Measurements from ENCODE around the gene FUT8.

Gene FUT8

GRCh38 chr14:65756880-65757279 is 344.4 kb downstream of the FUT8 start:
- no peak for TF ChIP-seq CTCF (IDR thresholded peaks at IDR 0.05; ENCODE audit: low read depth, low read length)
- no peak for DNase-seq (ENCODE audit: extremely low read depth, low read depth)

GRCh38 chr14:65769151-65769550 is 356.6 kb downstream of the FUT8 start:
- TF ChIP-seq CTCF (IDR thresholded peaks at IDR 0.05; ENCODE audit: low read depth, low read length) = no peak
- DNase-seq (ENCODE audit: extremely low read depth, low read depth) = no peak

GRCh38 chr14:65770681-65771080 is 358.2 kb downstream of the FUT8 start:
- no peak for TF ChIP-seq CTCF (IDR thresholded peaks at IDR 0.05; ENCODE audit: low read depth, low read length)
- no peak for DNase-seq (ENCODE audit: extremely low read depth, low read depth)

GRCh38 chr14:65771271-65771670 is 358.7 kb downstream of the FUT8 start:
- DNase-seq (ENCODE audit: extremely low read depth, low read depth) = no peak
- no peak for TF ChIP-seq CTCF (IDR thresholded peaks at IDR 0.05; ENCODE audit: low read depth, low read length)

GRCh38 chr14:65772466-65772865 is 359.9 kb downstream of the FUT8 start:
- no peak for DNase-seq (ENCODE audit: extremely low read depth, low read depth)
- TF ChIP-seq CTCF (IDR thresholded peaks at IDR 0.05; ENCODE audit: low read depth, low read length) = no peak

- no peak for TF ChIP-seq CTCF (IDR thresholded peaks at IDR 0.05; ENCODE audit: low read depth, low read length)
- no peak for DNase-seq (ENCODE audit: extremely low read depth, low read depth)
Observed at GRCh38 chr14:65772921-65773574, 360.5 kb downstream of the FUT8 start.

- DNase-seq (ENCODE audit: extremely low read depth, low read depth) = no peak
- TF ChIP-seq CTCF (IDR thresholded peaks at IDR 0.05; ENCODE audit: low read depth, low read length) = no peak
Observed at GRCh38 chr14:65774041-65774440, 361.5 kb downstream of the FUT8 start.
